ENCODE measurements around the gene IRF2BP1. TPM values are rescaled to one million over a fixed set of nuclear protein-coding genes. Genes with fewer than 3 reads are reported as not detected.

The IRF2BP1 gene
- total RNA-seq, 4 donors from 2014 or later = 22.4 to 58.7 (median 44.2) TPM

GRCh38 chr19:45931055-45931454 lies 45.1 kb upstream of the IRF2BP1 start:
- intact Hi-C loops (cut with DNase I) = no loop called here
- TF ChIP-seq POLR2A (IDR thresholded peaks at IDR 0.05; ENCODE audit: low read depth) = no peak
- no peak for TF ChIP-seq POLR2AphosphoS5 (IDR thresholded peaks at IDR 0.05)
- TF ChIP-seq CTCF (IDR thresholded peaks at IDR 0.05) = no peak
- TF ChIP-seq EP300 (IDR thresholded peaks at IDR 0.05) = no peak
- peaks cover 0 to 6% (median 0%) of the 10 kb centered on the region in 4 donors for H3K36me3 ChIP-seq
- H3K4me1 ChIP-seq = peaks cover 5 to 8% (median 7%) of the 10 kb centered on the region in 4 donors
- no peak overlapping the region for H3K27ac ChIP-seq (replicated peaks in 1 of 4)
- no peak for DNase-seq (ENCODE audit: extremely low spot score)
- no peak overlapping the region for H3K4me3 ChIP-seq
- H3K27me3 ChIP-seq = peaks cover 0 to 54% (median 11%) of the 10 kb centered on the region in 4 donors
- no peaks in the 10 kb centered on the region for H3K9me3 ChIP-seq
- WGBS = 73% methylated on average over 3 of the region's 3 CpGs

GRCh38 chr19:45929247-45929646 lies 43.3 kb upstream of the IRF2BP1 start:
- Histone ChIP-seq H3K4me1 (peaks cover 5 to 8% (median 7%) of the 10 kb centered on the region in 4 donors), H3K4me3 (no peak overlapping the region), H3K27me3 (peaks cover 0 to 36% (median 2%) of the 10 kb centered on the region in 4 donors), H3K36me3 (no peaks in the 10 kb centered on the region), H3K9me3 (no peaks in the 10 kb centered on the region), H3K27ac (replicated peaks in 1 of 4) (no peak overlapping the region)
- TF ChIP-seq POLR2AphosphoS5 (IDR thresholded peaks at IDR 0.05) (no peak), EP300 (IDR thresholded peaks at IDR 0.05) (no peak), POLR2A (IDR thresholded peaks at IDR 0.05; ENCODE audit: low read depth) (no peak), CTCF (IDR thresholded peaks at IDR 0.05) (no peak)
- 82% methylated on average over 2 of the region's 2 CpGs for WGBS
- no peak for DNase-seq (ENCODE audit: extremely low spot score)
- intact Hi-C loops (cut with DNase I) = no loop called here

- TF ChIP-seq POLR2AphosphoS5 (IDR thresholded peaks at IDR 0.05) (peak; percentile 30 to 88), CTCF (IDR thresholded peaks at IDR 0.05) (no peak)
- Histone ChIP-seq H3K4me3 (peak overlapping the region in 1 of 4 donors; percentile 4), H3K9me3 (no peaks in the 10 kb centered on the region), H3K4me1 (peaks cover 5 to 8% (median 7%) of the 10 kb centered on the region in 4 donors), H3K36me3 (no peaks in the 10 kb centered on the region), H3K27me3 (peaks cover 0 to 21% (median 0%) of the 10 kb centered on the region in 4 donors), H3K27ac (replicated peaks in 1 of 4) (no peak overlapping the region)
- intact Hi-C loops (cut with DNase I) = no loop called here
- 15% methylated on average over 21 of the region's 33 CpGs for WGBS
- DNase-seq (ENCODE audit: extremely low spot score) = peak; percentile 93
Observed at GRCh38 chr19:45927565-45928261, 41.8 kb upstream of the IRF2BP1 start.

GRCh38 chr19:45924891-45925447 lies 39.0 kb upstream of the IRF2BP1 start:
- Histone ChIP-seq H3K27me3 (peaks cover 0 to 6% (median 0%) of the 10 kb centered on the region in 4 donors), H3K4me3 (no peak overlapping the region), H3K36me3 (no peaks in the 10 kb centered on the region), H3K9me3 (no peaks in the 10 kb centered on the region), H3K27ac (replicated peaks in 1 of 4) (no peak overlapping the region), H3K4me1 (peaks cover 5 to 8% (median 7%) of the 10 kb centered on the region in 4 donors)
- WGBS = 73% methylated on average over 6 of the region's 6 CpGs
- intact Hi-C loops (cut with DNase I) = no loop called here
- DNase-seq (ENCODE audit: extremely low spot score) = no peak
- TF ChIP-seq POLR2A (IDR thresholded peaks at IDR 0.05; ENCODE audit: low read depth) (no peak), EP300 (IDR thresholded peaks at IDR 0.05) (no peak), POLR2AphosphoS5 (IDR thresholded peaks at IDR 0.05) (no peak), CTCF (IDR thresholded peaks at IDR 0.05) (no peak)

Data from esophagus muscularis mucosa (tissue), 4 donors.